Caco-2 (cell line): ENCODE measurements around the gene TNP1. TPM values are rescaled to one million over a fixed set of nuclear protein-coding genes. Genes with fewer than 3 reads are reported as not detected.

Source experiments
- BruUV-seq: library from RNA; stranded (reverse); fragments of 400-500 nt; replicated peaks from 2 replicates; lab custom pipeline; 2021; lab: Mats Ljungman, UMichigan
- CTCF ChIA-PET: fragments of 300-600 bp; sonication (Branson Sonifier 250); formaldehyde crosslinking; loops from one replicate; lab custom pipeline; 2022; ENCODE audit warnings: antibody characterized with exemption; lab: Charles Lee
- POLR2A ChIA-PET: fragments of 300-600 bp; sonication (Branson Sonifier 250); formaldehyde crosslinking; loops from one replicate; lab custom pipeline; 2022; ENCODE audit warnings: antibody characterized with exemption; lab: Charles Lee
- DNase-seq, 2 experiments: peaks; one replicate each; pipeline versions ENCODE4 v3.0.0 to v3.0.0-alpha.2; 2020 to 2022
- H3K27me3 ChIP-seq: replicated peaks from 2 replicates; pipeline ENCODE4 v1.6.0; 2011; ENCODE audit warnings: low read length; ENCODE audit not compliant: control insufficient read depth, insufficient read depth
- H3K36me3 ChIP-seq: 2 replicates; pipeline ENCODE4 v1.5.1; 2011; ENCODE audit warnings: low read length; ENCODE audit not compliant: control insufficient read depth, insufficient read depth
- H3K4me1 ChIP-seq: fragments of 250-450 bp; sonication (Bioruptor Pico); 2 replicates; pipeline ENCODE4 v1.5.1; 2020; ENCODE audit warnings: mild to moderate bottlenecking
- H3K4me3 ChIP-seq: 2 replicates; pipeline ENCODE4 v1.5.1; 2011; ENCODE audit warnings: low read depth, mild to moderate bottlenecking, control low read depth, low read length
- H3K9me3 ChIP-seq: fragments of 250-450 bp; sonication (Bioruptor Pico); 2 replicates; pipeline ENCODE4 v1.5.1; 2020; ENCODE audit warnings: mild to moderate bottlenecking, moderate library complexity
- H3K27ac Mint-ChIP-seq: one replicate; pipeline ENCODE4 v1.8.0; 2022; ENCODE audit warnings: mixed read lengths; ENCODE audit not compliant: unreplicated experiment
- H3K27me3 Mint-ChIP-seq: one replicate; pipeline ENCODE4 v1.8.0; 2022; ENCODE audit warnings: mixed read lengths; ENCODE audit not compliant: insufficient read depth, unreplicated experiment
- H3K36me3 Mint-ChIP-seq: one replicate; pipeline ENCODE4 v1.8.0; 2022; ENCODE audit warnings: mild to moderate bottlenecking, mixed read lengths; ENCODE audit not compliant: insufficient read depth, unreplicated experiment
- H3K4me1 Mint-ChIP-seq: one replicate; pipeline ENCODE4 v1.8.0; 2022; ENCODE audit warnings: low read depth, mixed read lengths; ENCODE audit not compliant: unreplicated experiment
- H3K4me3 Mint-ChIP-seq: one replicate; pipeline ENCODE4 v1.8.0; 2022; ENCODE audit warnings: mild to moderate bottlenecking, moderate library complexity, mixed read lengths; ENCODE audit not compliant: unreplicated experiment
- H3K9me3 Mint-ChIP-seq: one replicate; pipeline ENCODE4 v1.8.0; 2022; ENCODE audit warnings: mixed read lengths; ENCODE audit not compliant: unreplicated experiment
- CTCF ChIP-seq, 2 experiments: fragments of 200-600 bp in 1 of 2; IDR thresholded peaks; 1 replicate in 1 of 2; 2 replicates in 1 of 2; pipeline versions ENCODE4 v1.5.1 to v1.8.0; 2011 to 2022; ENCODE audit warnings: antibody characterized with exemption in 1 of 2, control low read depth in 1 of 2, inconsistent platforms in 1 of 2, low read depth in 1 of 2, low read length in 1 of 2, mild to moderate bottlenecking in 1 of 2, moderate library complexity in 1 of 2; ENCODE audit not compliant: insufficient read depth in 1 of 2, severe bottlenecking in 1 of 2, unreplicated experiment in 1 of 2
- intact Hi-C: fragments of 100-400 bp; cut with micrococcal nuclease; formaldehyde crosslinking; loops from one replicate; pipeline ENCODE4 v1.10.0; 2022; ENCODE audit not compliant: unreplicated experiment
- total RNA-seq: library from RNA; stranded (reverse); gene quantifications from 2 replicates; pipeline ENCODE4 v1.2.3, GENCODE V29; 2022

TNP1 gene
- total RNA-seq, 1 experiment from 2014 or later: not detected

GRCh38 chr2:216875862-216876261 lies 16.0 kb upstream of the TNP1 start:
- H3K36me3 Mint-ChIP-seq: no peaks in the 10 kb centered on the region
- Histone ChIP-seq H3K4me3 (no peak overlapping the region), H3K9me3 (no peaks in the 10 kb centered on the region), H3K27me3 (no peaks in the 10 kb centered on the region), H3K4me1 (peaks cover 13% of the 10 kb centered on the region), H3K36me3 (no peaks in the 10 kb centered on the region)
- ChIA-PET POLR2A (no interaction called here), CTCF (no interaction called here)
- intact Hi-C loops: no loop called here
- no peak overlapping the region for H3K4me3 Mint-ChIP-seq
- H3K4me1 Mint-ChIP-seq: peaks cover 10% of the 10 kb centered on the region
- DNase-seq: no peak
- BruUV-seq: no TSS peak
- no peak for TF ChIP-seq CTCF (IDR thresholded peaks at IDR 0.05; ENCODE audit: insufficient read depth in 1 of 2, low read depth in 1 of 2, low read length in 1 of 2, severe bottlenecking in 1 of 2, unreplicated experiment in 1 of 2)
- no peak overlapping the region for H3K27ac Mint-ChIP-seq
- no peaks in the 10 kb centered on the region for H3K9me3 Mint-ChIP-seq
- no peaks in the 10 kb centered on the region for H3K27me3 Mint-ChIP-seq

GRCh38 chr2:216873573-216873972 lies 13.7 kb upstream of the TNP1 start:
- H3K27me3 ChIP-seq: no peaks in the 10 kb centered on the region
- no peak for DNase-seq
- CTCF ChIA-PET: no interaction called here
- POLR2A ChIA-PET: no interaction called here
- no peak overlapping the region for H3K4me3 ChIP-seq
- no peak overlapping the region for H3K4me3 Mint-ChIP-seq
- intact Hi-C loops: no loop called here
- TF ChIP-seq CTCF (IDR thresholded peaks at IDR 0.05; ENCODE audit: insufficient read depth in 1 of 2, low read depth in 1 of 2, low read length in 1 of 2, severe bottlenecking in 1 of 2, unreplicated experiment in 1 of 2): no peak
- no TSS peak for BruUV-seq
- peaks cover under 1% of the 10 kb centered on the region for H3K9me3 Mint-ChIP-seq
- H3K27me3 Mint-ChIP-seq: no peaks in the 10 kb centered on the region
- no peaks in the 10 kb centered on the region for H3K36me3 Mint-ChIP-seq
- H3K4me1 ChIP-seq: peaks cover 15% of the 10 kb centered on the region
- H3K9me3 ChIP-seq: no peaks in the 10 kb centered on the region
- peaks cover 11% of the 10 kb centered on the region for H3K4me1 Mint-ChIP-seq
- no peak overlapping the region for H3K27ac Mint-ChIP-seq
- H3K36me3 ChIP-seq: no peaks in the 10 kb centered on the region

- CTCF ChIA-PET: no interaction called here
Measured at GRCh38 chr2:216872624-216873023, 12.8 kb upstream of the TNP1 start.

More at GRCh38 chr2:216872624-216873023, 12.8 kb upstream of the TNP1 start:
- BruUV-seq: no TSS peak
- Histone ChIP-seq H3K4me3 (no peak overlapping the region), H3K9me3 (no peaks in the 10 kb centered on the region), H3K27me3 (no peaks in the 10 kb centered on the region), H3K4me1 (peaks cover 15% of the 10 kb centered on the region), H3K36me3 (no peaks in the 10 kb centered on the region)
- POLR2A ChIA-PET: no interaction called here
- intact Hi-C loops: no loop called here
- DNase-seq: no peak
- TF ChIP-seq CTCF (IDR thresholded peaks at IDR 0.05; ENCODE audit: insufficient read depth in 1 of 2, low read depth in 1 of 2, low read length in 1 of 2, severe bottlenecking in 1 of 2, unreplicated experiment in 1 of 2): no peak
- no peak overlapping the region for H3K27ac Mint-ChIP-seq
- peaks cover 11% of the 10 kb centered on the region for H3K4me1 Mint-ChIP-seq
- peaks cover 10% of the 10 kb centered on the region for H3K9me3 Mint-ChIP-seq
- H3K27me3 Mint-ChIP-seq: no peaks in the 10 kb centered on the region
- no peak overlapping the region for H3K4me3 Mint-ChIP-seq
- H3K36me3 Mint-ChIP-seq: no peaks in the 10 kb centered on the region
